Astrocyte (in vitro differentiated cells and primary cell): ENCODE data around the gene CNTF. TPM values are rescaled to one million over a fixed set of nuclear protein-coding genes. Genes with fewer than 3 reads are reported as not detected.
A peak's percentile ranks its signal among the peaks of the same experiment; 100 is the strongest.

Experiments
- DNase-seq: peaks from one replicate; pipeline ENCODE4 v3.0.0-alpha.2; 2010; ENCODE audit warnings: low read depth
- FAIRE-seq: peaks from 2 replicates; lab custom pipeline; 2011; peaks lifted over from hg19 to GRCh38; lab: Jason Lieb, UNC
- H2AFZ ChIP-seq: 2 replicates; pipeline ENCODE4 v1.6.0; 2012; ENCODE audit warnings: low read depth, low read length, inconsistent platforms
- H3K27ac ChIP-seq: 2 replicates; pipeline ENCODE4 v1.5.1; 2011; ENCODE audit warnings: low read depth, low read length, inconsistent platforms
- H3K27me3 ChIP-seq: 2 replicates; pipeline ENCODE4 v1.6.0; 2011; ENCODE audit warnings: low read length, inconsistent platforms; ENCODE audit not compliant: insufficient read depth
- H3K36me3 ChIP-seq: 2 replicates; pipeline ENCODE4 v1.5.1; 2011; ENCODE audit warnings: low read length, inconsistent platforms; ENCODE audit not compliant: insufficient read depth
- H3K4me1 ChIP-seq: 2 replicates; pipeline ENCODE4 v1.5.1; 2011; ENCODE audit warnings: low read length, inconsistent platforms; ENCODE audit not compliant: insufficient read depth
- H3K4me2 ChIP-seq: 2 replicates; pipeline ENCODE4 v1.6.0; 2012; ENCODE audit warnings: low read length, inconsistent platforms
- H3K4me3 ChIP-seq: 2 replicates; pipeline ENCODE4 v1.5.1; 2011; ENCODE audit warnings: low read depth, mild to moderate bottlenecking, low read length, inconsistent platforms; ENCODE audit not compliant: insufficient read depth
- H3K79me2 ChIP-seq: 2 replicates; pipeline ENCODE4 v1.6.0; 2012; ENCODE audit warnings: mild to moderate bottlenecking, low read length, inconsistent platforms; ENCODE audit not compliant: insufficient read depth
- H3K9ac ChIP-seq: 2 replicates; pipeline ENCODE4 v1.6.0; 2012; ENCODE audit warnings: mild to moderate bottlenecking, low read length, inconsistent platforms
- H3K9me3 ChIP-seq: 2 replicates; pipeline ENCODE4 v1.5.1; 2012; ENCODE audit warnings: low read depth, mild to moderate bottlenecking, low read length, inconsistent platforms; ENCODE audit not compliant: insufficient read depth
- H4K20me1 ChIP-seq: 2 replicates; pipeline ENCODE4 v1.6.0; 2012; ENCODE audit warnings: low read length, inconsistent platforms; ENCODE audit not compliant: insufficient read depth
- H3K27ac Mint-ChIP-seq: one replicate; pipeline ENCODE4 v1.8.0; 2021; ENCODE audit warnings: mild to moderate bottlenecking, mixed read lengths; ENCODE audit not compliant: unreplicated experiment
- H3K27me3 Mint-ChIP-seq: one replicate; pipeline ENCODE4 v1.8.0; 2021; ENCODE audit warnings: low read depth, mixed read lengths; ENCODE audit not compliant: unreplicated experiment
- H3K36me3 Mint-ChIP-seq: one replicate; pipeline ENCODE4 v1.8.0; 2021; ENCODE audit warnings: low read depth, mixed read lengths; ENCODE audit not compliant: unreplicated experiment
- H3K4me1 Mint-ChIP-seq: one replicate; pipeline ENCODE4 v1.8.0; 2021; ENCODE audit warnings: low read depth, mixed read lengths; ENCODE audit not compliant: unreplicated experiment
- H3K4me3 Mint-ChIP-seq: one replicate; pipeline ENCODE4 v1.8.0; 2021; ENCODE audit warnings: mild to moderate bottlenecking, moderate library complexity, mixed read lengths; ENCODE audit not compliant: unreplicated experiment
- H3K9me3 Mint-ChIP-seq: one replicate; pipeline ENCODE4 v1.8.0; 2021; ENCODE audit warnings: mild to moderate bottlenecking, mixed read lengths; ENCODE audit not compliant: unreplicated experiment
- CTCF ChIP-seq: IDR thresholded peaks from 2 replicates; pipeline ENCODE4 v1.5.1; 2011; ENCODE audit warnings: low read depth, mild to moderate bottlenecking, inconsistent platforms, low read length, moderate library complexity; ENCODE audit not compliant: insufficient read depth
- EZH2 ChIP-seq: IDR thresholded peaks from 2 replicates; pipeline ENCODE4 v1.6.1; 2012; ENCODE audit warnings: mild to moderate bottlenecking, low read length, inconsistent platforms; ENCODE audit not compliant: insufficient read depth
- total RNA-seq: library from RNA; stranded (reverse); gene quantifications from 2 replicates; pipeline ENCODE4 v1.2.1, GENCODE V29; 2021

CNTF gene
- total RNA-seq, 1 donor from 2014 or later, result 1.4 TPM

GRCh38 chr11:58613228-58613627, 9.2 kb upstream of the CNTF start:
- Histone ChIP-seq H3K4me2 (no peak overlapping the region), H3K4me3 (no peak overlapping the region), H2AFZ (no peak overlapping the region), H3K27me3 (no peaks in the 10 kb centered on the region), H3K4me1 (no peaks in the 10 kb centered on the region), H3K27ac (no peak overlapping the region), H3K9me3 (no peaks in the 10 kb centered on the region), H3K79me2 (peaks cover 12% of the 10 kb centered on the region), H3K9ac (no peak overlapping the region), H4K20me1 (peaks cover 39% of the 10 kb centered on the region), H3K36me3 (peaks cover 62% of the 10 kb centered on the region)
- no peaks in the 10 kb centered on the region for H3K9me3 Mint-ChIP-seq
- no peak overlapping the region for H3K27ac Mint-ChIP-seq
- no peak overlapping the region for H3K4me3 Mint-ChIP-seq
- H3K4me1 Mint-ChIP-seq, result peaks cover 8% of the 10 kb centered on the region
- TF ChIP-seq CTCF, result no peak
- TF ChIP-seq EZH2, result no peak
- H3K36me3 Mint-ChIP-seq, result peaks cover 13% of the 10 kb centered on the region
- FAIRE-seq, result no peak
- no peak for DNase-seq
- no peaks in the 10 kb centered on the region for H3K27me3 Mint-ChIP-seq

- no peaks in the 10 kb centered on the region for H3K9me3 ChIP-seq
- no peaks in the 10 kb centered on the region for H3K27me3 ChIP-seq
- no peak for DNase-seq
- H3K36me3 ChIP-seq, result peaks cover 59% of the 10 kb centered on the region
- no peak overlapping the region for H3K4me3 ChIP-seq
- no peak for TF ChIP-seq EZH2
- no peak for TF ChIP-seq CTCF
- Mint-ChIP-seq H3K4me1 (peaks cover 17% of the 10 kb centered on the region), H3K36me3 (peaks cover 13% of the 10 kb centered on the region), H3K27me3 (no peaks in the 10 kb centered on the region), H3K27ac (peak overlapping the region; percentile 73), H3K9me3 (no peaks in the 10 kb centered on the region), H3K4me3 (no peak overlapping the region)
- H3K4me2 ChIP-seq, result no peak overlapping the region
- H3K4me1 ChIP-seq, result no peaks in the 10 kb centered on the region
- no peak overlapping the region for H2AFZ ChIP-seq
- H3K9ac ChIP-seq, result no peak overlapping the region
- peaks cover 27% of the 10 kb centered on the region for H4K20me1 ChIP-seq
- H3K27ac ChIP-seq, result no peak overlapping the region
- FAIRE-seq, result no peak
- H3K79me2 ChIP-seq, result no peaks in the 10 kb centered on the region
Observed at GRCh38 chr11:58615559-58615958, 6.9 kb upstream of the CNTF start.

- H4K20me1 ChIP-seq, result peaks cover 24% of the 10 kb centered on the region
- H3K36me3 ChIP-seq, result peaks cover 57% of the 10 kb centered on the region
- H3K79me2 ChIP-seq, result no peaks in the 10 kb centered on the region
- no peaks in the 10 kb centered on the region for H3K4me1 ChIP-seq
- H3K27me3 ChIP-seq, result no peaks in the 10 kb centered on the region
- no peak overlapping the region for H3K4me2 ChIP-seq
- H3K9ac ChIP-seq, result no peak overlapping the region
- TF ChIP-seq EZH2 (no peak), CTCF (no peak)
- Mint-ChIP-seq H3K36me3 (peaks cover 13% of the 10 kb centered on the region), H3K9me3 (no peaks in the 10 kb centered on the region), H3K27ac (peak overlapping the region; percentile 59), H3K4me1 (peaks cover 18% of the 10 kb centered on the region), H3K4me3 (no peak overlapping the region), H3K27me3 (no peaks in the 10 kb centered on the region)
- H2AFZ ChIP-seq, result no peak overlapping the region
- H3K27ac ChIP-seq, result peak overlapping the region; percentile 20
- DNase-seq (peak; percentile 93), FAIRE-seq (no peak)
- H3K9me3 ChIP-seq, result no peaks in the 10 kb centered on the region
- H3K4me3 ChIP-seq, result no peak overlapping the region
Observed at GRCh38 chr11:58616594-58616993, 5.9 kb upstream of the CNTF start.
